SK-N-SH (cell line): Measurements from ENCODE around the gene MAPK1. TPM values are rescaled to one million over a fixed set of nuclear protein-coding genes. Genes with fewer than 3 reads are reported as not detected.

Experiments used
- CTCF ChIA-PET: fragments of 300-600, 350-600 bp; formaldehyde crosslinking; extraction: SDS; loops from one replicate; lab custom pipeline; 2021; lab: Yijun Ruan, JAX
- POLR2A ChIA-PET: fragments of 350-600 bp; sonication (Branson Sonifier 250); formaldehyde crosslinking; extraction: SDS; loops from one replicate; lab custom pipeline; 2020; ENCODE audit warnings: antibody characterized with exemption, inconsistent platforms; lab: Yijun Ruan, JAX
- DNase-seq: peaks from one replicate; pipeline ENCODE4 v3.0.0; 2012
- H2AFZ ChIP-seq: fragments of 200-600 bp; sonication (generic); 2 replicates; pipeline ENCODE4 v1.8.1; 2016; ENCODE audit warnings: antibody characterized with exemption, mild to moderate bottlenecking, low read depth
- H3F3A ChIP-seq: fragments of 200-600 bp; sonication (generic); replicated peaks from 2 replicates; pipeline ENCODE3; 2016; ENCODE audit warnings: antibody characterized with exemption, mild to moderate bottlenecking; ENCODE audit not compliant: insufficient read depth
- H3K27ac ChIP-seq, 2 experiments: fragments of 200-500 bp in 1 of 2; fragments of 200-600 bp in 1 of 2; sonication (Bioruptor generic) in 1 of 2; sonication (generic), shearing (Covaris generic) in 1 of 2; 2 replicates each; pipeline versions ENCODE4 v1.5.1 to v1.6.1; 2014 to 2016; ENCODE audit warnings: low read depth in 2 of 2, inconsistent platforms in 1 of 2, low read length in 1 of 2, mild to moderate bottlenecking in 1 of 2, mixed read lengths in 1 of 2
- H3K27me3 ChIP-seq: fragments of 200-600 bp; sonication (generic), shearing (Covaris generic); 2 replicates; pipeline ENCODE4 v1.6.1; 2016; ENCODE audit warnings: mixed run types; ENCODE audit not compliant: insufficient read depth
- H3K36me3 ChIP-seq, 2 experiments: fragments of 200-500 bp in 1 of 2; fragments of 200-600 bp in 1 of 2; sonication (Bioruptor generic) in 1 of 2; sonication (generic) in 1 of 2; replicated peaks in 1 of 2; 2 replicates each; pipeline versions ENCODE3 to v1.5.1; 2014 to 2016; ENCODE audit warnings: low read length in 1 of 2, mild to moderate bottlenecking in 1 of 2; ENCODE audit not compliant: insufficient read depth in 2 of 2, control insufficient read depth in 1 of 2
- H3K4me1 ChIP-seq, 2 experiments: fragments of 200-500 bp in 1 of 2; fragments of 200-600 bp in 1 of 2; sonication (Bioruptor generic) in 1 of 2; sonication (generic), shearing (Covaris generic) in 1 of 2; 2 replicates each; pipeline versions ENCODE4 v1.5.1 to v1.6.1; 2014 to 2016; ENCODE audit warnings: low read depth in 1 of 2, low read length in 1 of 2, mixed run types in 1 of 2; ENCODE audit not compliant: insufficient read depth in 2 of 2, control insufficient read depth in 1 of 2
- H3K4me2 ChIP-seq: fragments of 200-600 bp; sonication (generic), shearing (Covaris generic); 2 replicates; pipeline ENCODE4 v1.6.1; 2017; ENCODE audit warnings: mixed run types
- H3K4me3 ChIP-seq, 2 experiments: fragments of 200-500 bp in 1 of 2; fragments of 200-600 bp in 1 of 2; sonication (Bioruptor generic) in 1 of 2; sonication (generic), shearing (Covaris generic) in 1 of 2; 2 replicates each; pipeline versions ENCODE4 v1.5.1 to v1.8.1; 2014 to 2016; ENCODE audit warnings: low read depth in 2 of 2, inconsistent platforms in 1 of 2, low read length in 1 of 2, mild to moderate bottlenecking in 1 of 2, mixed read lengths in 1 of 2, moderate library complexity in 1 of 2
- H3K79me2 ChIP-seq: fragments of 200-600 bp; sonication (generic); 2 replicates; pipeline ENCODE4 v1.8.1; 2017; ENCODE audit warnings: mild to moderate bottlenecking; ENCODE audit not compliant: insufficient read depth
- H3K9ac ChIP-seq: fragments of 200-600 bp; sonication (generic); 2 replicates; pipeline ENCODE4 v1.6.1; 2017; ENCODE audit warnings: mixed run types
- H3K9me2 ChIP-seq: fragments of 200-600 bp; sonication (generic); 2 replicates; pipeline ENCODE4 v1.6.1; 2017; ENCODE audit warnings: mixed run types
- H3K9me3 ChIP-seq: fragments of 200-600 bp; sonication (generic); 2 replicates; pipeline ENCODE4 v1.6.1; 2017; ENCODE audit warnings: mixed run types, mild to moderate bottlenecking, moderate library complexity
- H4K20me1 ChIP-seq: fragments of 200-600 bp; sonication (generic); 2 replicates; pipeline ENCODE4 v1.6.1; 2017; ENCODE audit warnings: mild to moderate bottlenecking, mixed run types; ENCODE audit not compliant: insufficient read depth
- CHD2 ChIP-seq: fragments of 150-350 bp; IDR thresholded peaks from 2 replicates; pipeline ENCODE4 v1.6.1; 2018; ENCODE audit warnings: low read length; ENCODE audit not compliant: partially characterized antibody
- CTCF ChIP-seq: fragments of 200-600 bp; sonication (generic); IDR thresholded peaks from 2 replicates; pipeline ENCODE4 v1.6.1; 2017; ENCODE audit warnings: antibody characterized with exemption, mild to moderate bottlenecking, moderate library complexity
- ELF1 ChIP-seq: IDR thresholded peaks from 2 replicates; pipeline ENCODE4 v1.4.0; 2012
- EP300 ChIP-seq, 2 experiments: IDR thresholded peaks; 2 replicates each; pipeline versions ENCODE4 v1.4.0 to v1.6.1; 2012; ENCODE audit warnings: borderline replicate concordance in 1 of 2, low read depth in 1 of 2, low read length in 1 of 2
- GABPA ChIP-seq: IDR thresholded peaks from 2 replicates; pipeline ENCODE4 v1.4.0; 2012; ENCODE audit warnings: low read depth, mild to moderate bottlenecking
- GATA2 ChIP-seq: sonication (generic); formaldehyde crosslinking; IDR thresholded peaks from 2 replicates; pipeline ENCODE4 v1.5.0; 2020; ENCODE audit warnings: mild to moderate bottlenecking, missing genetic modification reagents
- JUND ChIP-seq: IDR thresholded peaks from 2 replicates; pipeline ENCODE4 v1.4.0; 2012
- MAX ChIP-seq: IDR thresholded peaks from 2 replicates; pipeline ENCODE4 v1.4.0; 2012; ENCODE audit warnings: low read depth
- NRF1 ChIP-seq: IDR thresholded peaks from 2 replicates; pipeline ENCODE4 v1.6.1; 2012; ENCODE audit warnings: low read depth, mild to moderate bottlenecking, low read length
- POLR2AphosphoS5 ChIP-seq: IDR thresholded peaks from 2 replicates; pipeline ENCODE4 v1.6.1; 2012; ENCODE audit warnings: low read depth, low read length
- RAD21 ChIP-seq: IDR thresholded peaks from 2 replicates; pipeline ENCODE4 v1.6.1; 2012; ENCODE audit warnings: mild to moderate bottlenecking, low read length
- REST ChIP-seq: IDR thresholded peaks from 2 replicates; pipeline ENCODE4 v1.6.1; 2012; ENCODE audit warnings: mild to moderate bottlenecking, low read depth, low read length, moderate library complexity
- RXRA ChIP-seq: IDR thresholded peaks from 2 replicates; pipeline ENCODE4 v1.4.0; 2012; ENCODE audit warnings: low read depth, mild to moderate bottlenecking, borderline replicate concordance
- USF2 ChIP-seq: fragments of 150-350 bp; IDR thresholded peaks from 2 replicates; pipeline ENCODE4 v1.6.1; 2017; ENCODE audit warnings: antibody characterized with exemption, low read length, low read depth, borderline replicate concordance
- ZBTB33 ChIP-seq: IDR thresholded peaks from 2 replicates; pipeline ENCODE4 v1.4.0; 2012; ENCODE audit warnings: low read depth, borderline replicate concordance
- WGBS: methylation state at CpG from one replicate; pipeline ENCODE4 v1.1.6; 2017; ENCODE audit warnings: low lambda C conversion rate; 5-methylcytosine and 5-hydroxymethylcytosine counted together
- polyA plus RNA-seq, 3 experiments: library from polyadenylated mRNA; depleted of rRNA; stranded (reverse); fragments of >200 nt; gene quantifications; 2 replicates each; pipeline ENCODE4 v1.2.3, GENCODE V29; 2012

Gene MAPK1
- polyA plus RNA-seq, 1 of the 3 experiments (the other 2 are of a cell fraction), result 25.6 TPM

GRCh38 chr22:21849489-21849888, 18.0 kb downstream of the MAPK1 start:
- POLR2A ChIA-PET, result no interaction called here
- H3K27me3 ChIP-seq, result no peaks in the 10 kb centered on the region

More at GRCh38 chr22:21849489-21849888, 18.0 kb downstream of the MAPK1 start:
- Histone ChIP-seq H3K4me3 (no peak overlapping the region), H3K9me2 (no peaks in the 10 kb centered on the region), H4K20me1 (peaks cover 89% of the 10 kb centered on the region)
- CTCF ChIA-PET, result interaction anchor here (1.1 kb wide), 1 partner anchor 11 kb away, joined by 3 read pairs; no protein-coding TSS in a partner anchor
- TF ChIP-seq USF2, result no peak
- no peak for TF ChIP-seq CHD2
- no peak for TF ChIP-seq POLR2AphosphoS5
- TF ChIP-seq MAX, result no peak
- TF ChIP-seq RAD21, result no peak
- no peak for TF ChIP-seq JUND
- TF ChIP-seq GABPA, result no peak
- TF ChIP-seq RXRA, result no peak
- TF ChIP-seq ELF1, result no peak
- no peak for TF ChIP-seq ZBTB33
- no peak for TF ChIP-seq NRF1
- no peak for TF ChIP-seq GATA2 (CRISPR knock-in tag)
- no peak for TF ChIP-seq CTCF
- no peak for TF ChIP-seq EP300 (IDR thresholded peaks at IDR 0.05; ENCODE audit: borderline replicate concordance in 1 of 2, low read depth in 1 of 2, low read length in 1 of 2)
- no peak for TF ChIP-seq REST
- TF ChIP-seq, all 33 proteins: peak for 0
- no peaks in the 10 kb centered on the region for H3F3A ChIP-seq
- no peak overlapping the region for H3K27ac ChIP-seq
- peaks cover 0 to 3% of the 10 kb centered on the region in 2 experiments for H3K36me3 ChIP-seq
- no peaks in the 10 kb centered on the region for H3K4me1 ChIP-seq
- 71% methylated on average over 1 of the region's 1 CpG for WGBS
- peaks cover 100% of the 10 kb centered on the region for H3K79me2 ChIP-seq
- no peaks in the 10 kb centered on the region for H3K9me3 ChIP-seq
- DNase-seq, result no peak
- no peak overlapping the region for H2AFZ ChIP-seq
- no peak overlapping the region for H3K9ac ChIP-seq
- no peak overlapping the region for H3K4me2 ChIP-seq
